ENCODE measurements around the gene CLIP1.

The CLIP1 gene

GRCh38 chr12:122348505-122348904 lies 74.0 kb downstream of the CLIP1 start:
- no peak for TF ChIP-seq CTCF (IDR thresholded peaks at IDR 0.05; ENCODE audit: low read depth, low read length, missing control alignments)
- Histone ChIP-seq H3K4me3 (ENCODE audit: low read depth, low read length) (no peak overlapping the region), H3K36me3 (replicated peaks) (peaks cover 32% of the 10 kb centered on the region), H3K27me3 (replicated peaks) (no peaks in the 10 kb centered on the region), H3K27ac (no peak overlapping the region)
- in situ Hi-C loops (cut with HindIII; ENCODE audit: low pct_ligation_motif_present, low sequenced_read_pairs): no loop called here
- no peak for DNase-seq

GRCh38 chr12:122346054-122346453 lies 76.4 kb downstream of the CLIP1 start:
- H3K27me3 ChIP-seq (replicated peaks): no peaks in the 10 kb centered on the region
- in situ Hi-C loops (cut with HindIII; ENCODE audit: low pct_ligation_motif_present, low sequenced_read_pairs): no loop called here
- H3K27ac ChIP-seq: no peak overlapping the region
- H3K4me3 ChIP-seq (ENCODE audit: low read depth, low read length): no peak overlapping the region
- peaks cover 25% of the 10 kb centered on the region for H3K36me3 ChIP-seq (replicated peaks)
- DNase-seq: no peak
- no peak for TF ChIP-seq CTCF (IDR thresholded peaks at IDR 0.05; ENCODE audit: low read depth, low read length, missing control alignments)

- Histone ChIP-seq H3K36me3 (replicated peaks) (peaks cover 28% of the 10 kb centered on the region), H3K27me3 (replicated peaks) (no peaks in the 10 kb centered on the region), H3K4me3 (ENCODE audit: low read depth, low read length) (no peak overlapping the region), H3K27ac (no peak overlapping the region)
- no peak for DNase-seq
- TF ChIP-seq CTCF (IDR thresholded peaks at IDR 0.05; ENCODE audit: low read depth, low read length, missing control alignments): no peak
- in situ Hi-C loops (cut with HindIII; ENCODE audit: low pct_ligation_motif_present, low sequenced_read_pairs): no loop called here
These were observed 77.4 kb downstream of the CLIP1 start for GRCh38 chr12:122345042-122345441.

GRCh38 chr12:122336015-122336946 lies 86.2 kb downstream of the CLIP1 start:
- H3K4me3 ChIP-seq (ENCODE audit: low read depth, low read length): no peak overlapping the region
- H3K27ac ChIP-seq: no peak overlapping the region
- peak; percentile 83 for TF ChIP-seq CTCF (IDR thresholded peaks at IDR 0.05; ENCODE audit: low read depth, low read length, missing control alignments)
- in situ Hi-C loops (cut with HindIII; ENCODE audit: low pct_ligation_motif_present, low sequenced_read_pairs): no loop called here
- H3K36me3 ChIP-seq (replicated peaks): peaks cover 43% of the 10 kb centered on the region
- DNase-seq: no peak
- no peaks in the 10 kb centered on the region for H3K27me3 ChIP-seq (replicated peaks)

- no peak overlapping the region for H3K4me3 ChIP-seq (ENCODE audit: low read depth, low read length)
- in situ Hi-C loops (cut with HindIII; ENCODE audit: low pct_ligation_motif_present, low sequenced_read_pairs): no loop called here
- TF ChIP-seq CTCF (IDR thresholded peaks at IDR 0.05; ENCODE audit: low read depth, low read length, missing control alignments): no peak
- H3K27me3 ChIP-seq (replicated peaks): no peaks in the 10 kb centered on the region
- no peak for DNase-seq
- H3K27ac ChIP-seq: no peak overlapping the region
- peaks cover 38% of the 10 kb centered on the region for H3K36me3 ChIP-seq (replicated peaks)
These were observed 89.1 kb downstream of the CLIP1 start for GRCh38 chr12:122333142-122334087.
